K562 (cell line): ENCODE measurements around the gene MRPL38. TPM values are rescaled to one million over a fixed set of nuclear protein-coding genes. Genes with fewer than 3 reads are reported as not detected.

ENCODE experiments used
- ATAC-seq: fragments of 200-7000 bp; cut with Tn5 transposase; 3 replicates; pipeline ENCODE4 v1.9.1; 2020; ENCODE audit warnings: moderate library complexity
- BruUV-seq: library from RNA; stranded (reverse); fragments of 400-500 nt; replicated peaks from 2 replicates; lab custom pipeline; 2021; lab: Mats Ljungman, UMichigan
- CTCF ChIA-PET: fragments of 300-600 bp; formaldehyde crosslinking; extraction: SDS; loops from one replicate; lab custom pipeline; 2021; ENCODE audit warnings: low intra/inter-chr PET ratio; lab: Yijun Ruan, JAX
- POLR2A ChIA-PET: fragments of 300-600, 350-650 bp; sonication (Branson Sonifier 250); formaldehyde crosslinking; extraction: SDS; loops from one replicate; lab custom pipeline; 2021; ENCODE audit warnings: antibody characterized with exemption, inconsistent platforms; lab: Yijun Ruan, JAX
- DNase-seq, 4 experiments: peaks; one replicate each; pipeline versions ENCODE4 v3.0.0 to v3.0.0-alpha.2; 2011 to 2018; ENCODE audit warnings: low spot score in 3 of 4, mixed read lengths in 3 of 4; ENCODE audit errors: extremely low read depth in 1 of 4
- FAIRE-seq: peaks from 2 replicates; lab custom pipeline; 2011; peaks lifted over from hg19 to GRCh38; lab: Jason Lieb, UNC
- H2AFZ ChIP-seq: 2 replicates; pipeline ENCODE4 v1.6.0; 2011; ENCODE audit warnings: low read depth, low read length, control low read depth, inconsistent platforms
- H3K27ac ChIP-seq: fragments of 200-600 bp; 3 replicates; pipeline ENCODE4 v1.8.0; 2011; ENCODE audit warnings: low read depth, mild to moderate bottlenecking, control low read depth, inconsistent platforms, low read length, moderate library complexity, mixed read lengths; ENCODE audit errors: extremely low read depth
- H3K27me3 ChIP-seq, 2 experiments: fragments of 300-600 bp in 1 of 2; 2 replicates in 1 of 2; 3 replicates in 1 of 2; pipeline versions ENCODE4 v1.6.0 to v1.8.0; 2011; ENCODE audit warnings: inconsistent platforms in 2 of 2, low read length in 2 of 2, mild to moderate bottlenecking in 1 of 2, mixed read lengths in 1 of 2, moderate library complexity in 1 of 2; ENCODE audit not compliant: control insufficient read depth in 2 of 2, insufficient read depth in 2 of 2
- H3K36me3 ChIP-seq: fragments of 300-600 bp; 3 replicates; pipeline ENCODE4 v1.8.0; 2011; ENCODE audit warnings: mild to moderate bottlenecking, low read length, inconsistent platforms; ENCODE audit not compliant: control insufficient read depth, insufficient read depth
- H3K4me1 ChIP-seq, 2 experiments: fragments of 200-600 bp in 1 of 2; replicated peaks in 1 of 2; 2 replicates in 1 of 2; 3 replicates in 1 of 2; pipeline versions ENCODE4 v1.5.1 to v1.8.0; 2011; ENCODE audit warnings: inconsistent platforms in 2 of 2, low read length in 2 of 2, mild to moderate bottlenecking in 1 of 2, mixed read lengths in 1 of 2, moderate library complexity in 1 of 2; ENCODE audit not compliant: control insufficient read depth in 2 of 2, insufficient read depth in 2 of 2
- H3K4me2 ChIP-seq: 2 replicates; pipeline ENCODE4 v1.6.1; 2011; ENCODE audit warnings: low read length, control low read depth, inconsistent platforms, mixed read lengths; ENCODE audit not compliant: insufficient read depth
- H3K4me3 ChIP-seq: fragments of 200-600 bp; sonication (generic), shearing (Covaris generic); 2 replicates; pipeline ENCODE4 v1.5.1; 2016; ENCODE audit warnings: control low read depth, inconsistent platforms
- H3K79me2 ChIP-seq: fragments of 200-600 bp; 3 replicates; pipeline ENCODE4 v1.8.0; 2011; ENCODE audit warnings: low read length, inconsistent platforms; ENCODE audit not compliant: control insufficient read depth, insufficient read depth
- H3K9ac ChIP-seq, 2 experiments: 2 replicates each; pipeline versions ENCODE4 v1.6.0 to v1.6.1; 2011; ENCODE audit warnings: low read depth in 2 of 2, low read length in 2 of 2, control low read depth in 1 of 2, inconsistent platforms in 1 of 2, mild to moderate bottlenecking in 1 of 2, mixed read lengths in 1 of 2; ENCODE audit not compliant: insufficient read depth in 1 of 2
- H3K9me1 ChIP-seq: one replicate; pipeline ENCODE4 v1.6.0; 2011; ENCODE audit warnings: inconsistent platforms, mild to moderate bottlenecking, low read length, moderate library complexity; ENCODE audit not compliant: control insufficient read depth, insufficient read depth
- H3K9me3 ChIP-seq: replicated peaks from 2 replicates; pipeline ENCODE4 v1.5.1; 2011; ENCODE audit warnings: low read depth, low read length, inconsistent platforms; ENCODE audit not compliant: control insufficient read depth, insufficient read depth
- H4K20me1 ChIP-seq: replicated peaks from 2 replicates; pipeline ENCODE4 v1.6.1; 2011; ENCODE audit warnings: low read length, inconsistent platforms, mixed read lengths; ENCODE audit not compliant: control insufficient read depth, insufficient read depth
- CTBP1 ChIP-seq: fragments of 450-650 bp; IDR thresholded peaks from 2 replicates; pipeline ENCODE4 v1.6.1; 2016; ENCODE audit warnings: borderline replicate concordance
- ERF ChIP-seq: fragments of 450-650 bp; formaldehyde crosslinking; IDR thresholded peaks from 2 replicates; pipeline ENCODE4 v1.4.0; 2020; ENCODE audit warnings: mild to moderate bottlenecking, mixed read lengths
- HLTF ChIP-seq: fragments of 450-650 bp; IDR thresholded peaks from 2 replicates; pipeline ENCODE4 v1.6.1; 2016
- L3MBTL2 ChIP-seq: fragments of 450-650 bp; IDR thresholded peaks from 2 replicates; pipeline ENCODE4 v1.6.1; 2016; ENCODE audit warnings: mild to moderate bottlenecking, moderate library complexity
- NFE2 ChIP-seq: IDR thresholded peaks from 2 replicates; pipeline ENCODE4 v1.6.1; 2014; ENCODE audit warnings: antibody characterized with exemption, low read depth
- NONO ChIP-seq, 2 experiments: fragments of 200-400 bp in 1 of 2; fragments of 450-650 bp in 1 of 2; formaldehyde crosslinking in 1 of 2; IDR thresholded peaks; 2 replicates each; pipeline ENCODE4 v1.6.1; 2017; ENCODE audit warnings: low read depth in 2 of 2, mild to moderate bottlenecking in 2 of 2, moderate library complexity in 2 of 2, low read length in 1 of 2
- POLR2H ChIP-seq: IDR thresholded peaks from 2 replicates; pipeline ENCODE4 v1.6.1; 2016; ENCODE audit warnings: missing genetic modification characterization, low read depth, mild to moderate bottlenecking, control low read depth, missing compliant biosample characterization, moderate library complexity
- RBFOX2 ChIP-seq: fragments of 200-400 bp; formaldehyde crosslinking; IDR thresholded peaks from 2 replicates; pipeline ENCODE4 v1.6.1; 2017; ENCODE audit warnings: low read depth, mild to moderate bottlenecking, low read length, moderate library complexity
- SMAD4 ChIP-seq: fragments of 250-450 bp; sonication (Bioruptor Pico); conservative IDR thresholded peaks from 2 replicates; pipeline ENCODE4 v1.8.0; 2021; ENCODE audit warnings: inconsistent platforms, mild to moderate bottlenecking, moderate library complexity
- SPI1 ChIP-seq: IDR thresholded peaks from 2 replicates; pipeline ENCODE4 v1.6.1; 2011; ENCODE audit warnings: low read depth, low read length, control low read depth, borderline replicate concordance
- TEAD1 ChIP-seq, 2 experiments: fragments of 450-650 bp in 1 of 2; sonication (generic) in 1 of 2; formaldehyde crosslinking; IDR thresholded peaks; 2 replicates each; pipeline versions ENCODE4 v1.4.0 to v1.8.0; 2020 to 2022; ENCODE audit warnings: mild to moderate bottlenecking in 2 of 2, missing genetic modification reagents in 1 of 2
- ZNF165 ChIP-seq: fragments of 250-450 bp; sonication (Bioruptor Pico); IDR thresholded peaks from 2 replicates; pipeline ENCODE4 v1.4.0; 2020; ENCODE audit warnings: borderline replicate concordance
- WGBS: fragments of 100-300 bp; shearing (Covaris generic); methylation state at CpG from one replicate; pipeline ENCODE4 v1.1.6; 2016; ENCODE audit warnings: low coverage, mixed read lengths; ENCODE audit not compliant: insufficient coverage; ENCODE audit errors: missing lambda C conversion rate; 5-methylcytosine and 5-hydroxymethylcytosine counted together
- in situ Hi-C: fragments of 300-500 bp; cut with MboI; formaldehyde crosslinking; loops from 4 replicates; pipeline ENCODE4 v1.15.0; 2018; ENCODE audit warnings: inconsistent platforms, mixed read lengths
- intact Hi-C: fragments of 100-400 bp; cut with micrococcal nuclease; formaldehyde crosslinking; loops from 2 replicates; pipeline ENCODE4 v1.14.2; 2022
- polyA plus RNA-seq, 8 experiments: library from polyadenylated mRNA; depleted of rRNA in 4 of 8; stranded (reverse) in 5 of 8; unstranded in 3 of 8; fragments of >200 nt; fragmentation: Nextera tagmentation in 2 of 8; fragmentation: Illumina TruSeq in 1 of 8; extraction: Ambion mirVana in 2 of 8; extraction: Trizol in 1 of 8; gene quantifications; 2 replicates each; pipeline versions ENCODE4 v1.2.1 to v1.2.3, GENCODE V29; 2011 to 2014; ENCODE audit warnings: inconsistent platforms in 1 of 8, missing spikeins in 1 of 8
- total RNA-seq, 7 experiments: library from RNA; depleted of rRNA in 6 of 7; stranded (reverse); fragments of >200 nt in 6 of 7; fragmentation: Illumina TruSeq in 2 of 7; extraction: Trizol in 2 of 7; gene quantifications; 2 replicates each; pipeline versions ENCODE4 v1.2.1 to v1.2.3, GENCODE V29; 2011 to 2021; ENCODE audit warnings: low replicate concordance in 1 of 7
- TF ChIP-seq, protein P1 (sequence below): fragments of 250-450 bp; sonication (Bioruptor Pico); IDR thresholded peaks from 2 replicates; pipeline ENCODE4 v1.5.0; 2020; ENCODE audit warnings: mild to moderate bottlenecking, borderline replicate concordance
- TF ChIP-seq, protein P2 (sequence below): sonication (generic); formaldehyde crosslinking; IDR thresholded peaks from 2 replicates; pipeline ENCODE4 v1.9.0; 2022; ENCODE audit warnings: mild to moderate bottlenecking, missing genetic modification reagents
- TF ChIP-seq, protein P3 (sequence below): fragments of 250-450 bp; sonication (Bioruptor Pico); IDR thresholded peaks from 2 replicates; pipeline ENCODE4 v1.8.0; 2021; ENCODE audit warnings: borderline replicate concordance, mild to moderate bottlenecking, moderate library complexity; ENCODE audit not compliant: poor library complexity, severe bottlenecking

Gene MRPL38
- total and polyA plus RNA-seq, 9 of the 15 experiments (the other 6 are each of a cell fraction or from before 2014, with no cell fraction given): 4.5 to 154 (median 48.5) TPM

DNA sequence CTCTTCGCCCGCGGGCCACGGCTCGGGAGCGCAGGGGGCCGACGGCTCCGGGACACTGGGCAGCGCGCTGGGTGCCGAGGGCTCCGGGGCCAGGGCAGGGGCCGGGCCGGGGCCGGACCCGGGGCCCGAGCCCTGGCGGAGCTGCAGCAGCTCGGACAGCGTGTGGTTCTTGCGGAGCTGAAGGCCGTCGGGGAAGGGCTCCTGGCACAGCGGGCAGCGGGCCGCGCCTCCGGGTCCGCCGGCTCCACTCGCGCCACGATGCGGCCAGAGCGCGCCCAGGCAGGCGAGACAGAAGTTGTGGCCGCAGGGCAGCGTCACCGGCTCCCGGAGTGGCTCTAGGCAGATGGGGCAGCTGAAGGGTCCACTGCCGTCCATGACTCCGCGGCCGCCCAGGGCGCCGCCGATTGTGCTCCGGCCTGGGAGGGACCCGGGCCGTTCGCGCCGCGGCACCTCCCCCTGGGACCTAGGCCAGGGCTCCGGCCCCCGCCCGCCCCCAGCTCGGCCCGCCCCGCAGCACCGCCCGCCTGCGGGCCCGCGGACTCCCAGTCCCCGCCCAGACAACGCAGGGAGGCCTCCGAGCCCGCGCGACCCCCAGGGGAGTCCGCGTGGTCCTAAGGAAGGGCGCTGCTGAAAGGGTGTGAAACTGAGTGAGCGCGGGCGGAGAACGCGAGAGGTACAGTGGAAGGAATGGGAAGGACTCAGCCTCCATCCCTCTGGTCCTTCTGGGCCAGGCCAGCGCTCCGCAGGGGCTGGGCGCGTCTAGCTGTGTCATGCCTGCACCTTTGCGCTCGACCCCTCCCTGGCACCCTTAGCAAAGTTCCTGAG, 26.3 kb downstream of the MRPL38 start, which contains the start of gene TRIM47 (continued):
- TF ChIP-seq HLTF: no peak
- TF ChIP-seq NFE2: peak; percentile 66
- TF ChIP-seq, all 486 proteins: peak for 35

DNA sequence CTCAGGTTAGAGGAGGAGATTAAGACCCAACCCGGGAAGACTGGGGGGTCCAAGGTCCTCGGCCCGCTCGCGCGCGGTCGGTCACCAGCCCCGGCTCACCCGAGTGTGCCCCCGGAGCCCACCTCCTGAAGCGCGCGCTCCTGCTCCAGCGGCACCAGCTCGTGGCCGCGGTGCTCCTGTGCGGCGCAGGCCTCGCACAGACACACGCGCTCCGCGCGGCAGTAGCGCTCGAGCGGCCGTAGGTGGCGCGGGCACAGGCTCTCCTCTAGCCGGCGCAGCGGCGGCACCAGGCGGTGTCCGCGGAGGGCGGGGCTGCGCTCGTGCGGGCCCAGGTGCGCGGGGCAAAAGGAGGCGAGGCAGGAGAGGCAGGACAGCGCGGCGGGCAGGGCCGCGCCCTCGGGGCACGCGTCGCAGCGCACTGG, 26.9 kb downstream of the MRPL38 start:
- Histone ChIP-seq H3K27me3 (no peaks in the 10 kb centered on the region), H3K9me1 (no peaks in the 10 kb centered on the region), H3K36me3 (no peaks in the 10 kb centered on the region), H3K79me2 (no peaks in the 10 kb centered on the region), H4K20me1 (no peaks in the 10 kb centered on the region), H3K4me1 (peaks cover 7 to 67% of the 10 kb centered on the region in 2 experiments), H2AFZ (peak overlapping the region; percentile 97; the same call in 1 of the 2 replicates), H3K4me3 (peak overlapping the region; percentile 45), H3K4me2 (peak overlapping the region; percentile 76; the same call in 1 of the 2 replicates), H3K9ac (peak overlapping the region; percentile 58 to 93; a peak in 3 of 4 replicates), H3K9me3 (no peaks in the 10 kb centered on the region), H3K27ac (no peak overlapping the region)
- no peak for FAIRE-seq
- peak in 3 of 4 experiments; percentile 54 to 65 (median 63) for DNase-seq
- 39% methylated on average over 31 of the region's 56 CpGs for WGBS
- in situ Hi-C loops: no loop called here
- no TSS peak for BruUV-seq
- peak; percentile 65 for ATAC-seq
- intact Hi-C loops: no loop called here
- ChIA-PET CTCF (no interaction called here), POLR2A (interaction anchor here (0.6 to 15.8 kb wide), 8 partner anchors 13 to 393 kb away, joined by 3 to 169 read pairs (median 4); partner anchors contain the start of gene TRIM65)
- TF ChIP-seq CTBP1 (peak; percentile 59; the same call in 1 of the 2 replicates), ERF (CRISPR knock-in tag) (0 out of 2 replicates have a peak, but pooled peaks have one; percentile 18), L3MBTL2 (peak; percentile 51), NONO (IDR thresholded peaks at IDR 0.05; ENCODE audit: low read depth in 2 of 2, low read length in 1 of 2) (0 out of 4 replicates have a peak, but pooled peaks of 1 of the 2 experiments have one; percentile 13), SMAD4 (CRISPR knock-in tag) (0 out of 2 replicates have a peak, but pooled peaks have one; percentile 53), ZNF165 (no peak), RBFOX2 (0 out of 2 replicates have a peak, but pooled peaks have one; percentile 16), POLR2H (no peak), TEAD1 (CRISPR knock-in tag; IDR thresholded peaks at IDR 0.05) (no peak; a peak in 1 of 4 replicates), SPI1 (no peak)
- TF ChIP-seq, protein P1, sequence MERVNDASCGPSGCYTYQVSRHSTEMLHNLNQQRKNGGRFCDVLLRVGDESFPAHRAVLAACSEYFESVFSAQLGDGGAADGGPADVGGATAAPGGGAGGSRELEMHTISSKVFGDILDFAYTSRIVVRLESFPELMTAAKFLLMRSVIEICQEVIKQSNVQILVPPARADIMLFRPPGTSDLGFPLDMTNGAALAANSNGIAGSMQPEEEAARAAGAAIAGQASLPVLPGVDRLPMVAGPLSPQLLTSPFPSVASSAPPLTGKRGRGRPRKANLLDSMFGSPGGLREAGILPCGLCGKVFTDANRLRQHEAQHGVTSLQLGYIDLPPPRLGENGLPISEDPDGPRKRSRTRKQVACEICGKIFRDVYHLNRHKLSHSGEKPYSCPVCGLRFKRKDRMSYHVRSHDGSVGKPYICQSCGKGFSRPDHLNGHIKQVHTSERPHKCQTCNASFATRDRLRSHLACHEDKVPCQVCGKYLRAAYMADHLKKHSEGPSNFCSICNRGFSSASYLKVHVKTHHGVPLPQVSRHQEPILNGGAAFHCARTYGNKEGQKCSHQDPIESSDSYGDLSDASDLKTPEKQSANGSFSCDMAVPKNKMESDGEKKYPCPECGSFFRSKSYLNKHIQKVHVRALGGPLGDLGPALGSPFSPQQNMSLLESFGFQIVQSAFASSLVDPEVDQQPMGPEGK (CRISPR knock-in tag): no peak
- TF ChIP-seq, protein P2, sequence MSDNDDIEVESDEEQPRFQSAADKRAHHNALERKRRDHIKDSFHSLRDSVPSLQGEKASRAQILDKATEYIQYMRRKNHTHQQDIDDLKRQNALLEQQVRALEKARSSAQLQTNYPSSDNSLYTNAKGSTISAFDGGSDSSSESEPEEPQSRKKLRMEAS (CRISPR knock-in tag): peak; percentile 7; the same call in 1 of the 2 replicates
- TF ChIP-seq, protein P3, sequence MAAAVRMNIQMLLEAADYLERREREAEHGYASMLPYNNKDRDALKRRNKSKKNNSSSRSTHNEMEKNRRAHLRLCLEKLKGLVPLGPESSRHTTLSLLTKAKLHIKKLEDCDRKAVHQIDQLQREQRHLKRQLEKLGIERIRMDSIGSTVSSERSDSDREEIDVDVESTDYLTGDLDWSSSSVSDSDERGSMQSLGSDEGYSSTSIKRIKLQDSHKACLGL (CRISPR knock-in tag): no peak
